GM18861 (cell line): ENCODE results near the gene CEP85.
"Not testable (repeated sequence)": the region's sequence is repeated elsewhere in the genome, so short reads cannot be mapped to it uniquely, and the experiment has no call there.

Source experiments
- ATAC-seq: cut with Tn5 transposase; IDR thresholded peaks from one replicate; pipeline ENCODE4 v1.9.1; 2021; ENCODE audit not compliant: unreplicated experiment

The CEP85 gene

GRCh38 chr1:26220199-26220912 lies 13.6 kb upstream of the CEP85 start:
- no peak for ATAC-seq

GRCh38 chr1:26221094-26221493 lies 12.9 kb upstream of the CEP85 start:
- no peak for ATAC-seq

DNA sequence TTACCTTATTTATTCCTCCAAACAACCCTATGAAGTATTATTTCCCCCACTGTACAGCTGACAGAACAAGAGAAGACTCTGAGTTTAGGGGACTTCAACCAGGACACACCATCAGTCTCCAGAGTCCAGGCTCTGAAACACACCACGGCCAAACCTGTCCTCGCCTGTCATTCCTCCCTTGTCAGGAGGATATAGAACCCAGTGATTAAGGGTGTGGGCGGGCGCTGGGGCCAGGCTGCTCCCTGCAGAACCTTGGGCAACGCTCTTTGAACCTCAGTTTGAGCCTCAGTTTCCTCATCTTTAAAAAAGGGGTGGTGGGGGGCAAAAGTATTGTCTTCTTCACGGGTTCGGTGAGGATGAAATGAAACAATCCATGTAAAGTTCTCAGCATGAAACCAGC lies 9.4 kb upstream of the CEP85 start:
- no peak for ATAC-seq

GRCh38 chr1:26225033-26225831 lies 8.8 kb upstream of the CEP85 start:
- ATAC-seq, result no peak

GRCh38 chr1:26230682-26231081 lies 3.3 kb upstream of the CEP85 start:
- ATAC-seq, result not testable (repeated sequence)

DNA sequence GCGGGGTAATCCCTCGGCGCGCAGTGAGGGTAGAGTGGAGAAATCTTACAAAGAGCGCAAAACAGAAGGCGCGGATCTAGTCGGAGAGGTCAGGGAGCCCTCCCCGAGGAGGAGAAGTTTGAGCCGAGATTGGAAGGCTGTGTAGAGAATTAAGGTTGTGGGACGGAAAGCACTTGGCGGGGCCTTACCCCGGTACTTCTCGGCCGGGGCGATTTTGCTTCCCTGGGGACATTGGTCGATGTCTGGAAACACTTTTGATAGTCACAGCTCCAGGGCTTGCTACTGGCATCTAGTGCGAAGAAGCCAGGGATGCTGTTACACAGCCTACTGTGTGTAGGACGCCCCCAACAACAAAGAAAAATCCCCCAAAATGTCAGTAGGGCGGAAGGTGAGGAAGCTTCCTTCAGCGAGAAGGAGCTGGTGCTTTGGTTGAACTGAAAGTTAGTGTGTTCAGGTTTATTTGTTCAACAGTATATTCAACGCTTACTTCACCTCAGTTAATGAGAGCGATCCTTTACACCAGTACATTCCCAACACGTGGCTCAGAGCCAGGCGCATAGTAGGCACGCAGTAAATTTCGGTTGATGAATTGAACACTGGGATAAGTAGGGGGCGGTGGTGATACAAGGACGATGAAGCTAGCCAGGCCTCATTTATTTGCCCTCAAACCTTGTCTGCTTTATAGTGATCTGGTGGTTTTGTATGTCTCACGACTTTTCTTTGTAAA lies 807 bp downstream of the CEP85 start:
- ATAC-seq, result no peak

DNA sequence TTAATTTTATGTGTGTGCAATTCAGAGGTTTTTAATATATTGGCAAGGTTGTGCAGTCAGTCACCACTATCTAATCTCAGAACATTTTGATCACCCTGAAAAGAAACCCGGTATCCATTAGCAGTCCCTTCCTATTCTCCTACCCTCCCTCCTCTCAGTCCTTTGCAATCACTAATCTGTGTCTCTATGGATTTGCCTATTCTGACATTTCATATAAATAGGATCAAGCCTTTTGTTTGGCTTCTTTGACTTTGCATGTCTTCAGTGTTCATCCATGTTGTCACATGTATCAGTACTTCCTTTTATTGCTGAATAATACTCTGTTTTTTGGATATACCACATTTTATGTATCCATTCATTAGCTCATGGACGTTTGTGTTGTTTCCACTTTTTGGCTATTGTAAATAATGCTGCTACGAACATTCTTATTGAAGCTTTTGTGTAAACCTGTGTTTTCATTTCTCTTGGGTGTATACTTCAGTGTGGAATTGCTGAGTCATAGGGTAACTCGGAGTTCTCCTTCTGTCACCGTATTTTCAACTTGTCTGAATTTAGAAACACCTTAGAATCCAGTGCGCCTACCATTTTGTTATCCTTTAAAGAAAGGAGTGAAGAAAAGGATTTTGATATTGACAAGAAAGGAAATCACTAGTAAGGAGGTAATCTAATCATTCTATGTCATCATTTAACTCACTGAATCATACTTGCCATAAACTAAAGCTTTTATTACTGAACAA lies 3.4 kb downstream of the CEP85 start:
- no peak for ATAC-seq

- ATAC-seq, result no peak
These were observed 5.9 kb downstream of the CEP85 start for GRCh38 chr1:26239936-26240335.

- ATAC-seq, result no peak
These were observed 18.7 kb downstream of the CEP85 start for GRCh38 chr1:26252718-26253117.

- no peak for ATAC-seq
These were observed 20.4 kb downstream of the CEP85 start for GRCh38 chr1:26254404-26254803.

- ATAC-seq, result no peak
These were observed 23.2 kb downstream of the CEP85 start for GRCh38 chr1:26257222-26257621.

DNA sequence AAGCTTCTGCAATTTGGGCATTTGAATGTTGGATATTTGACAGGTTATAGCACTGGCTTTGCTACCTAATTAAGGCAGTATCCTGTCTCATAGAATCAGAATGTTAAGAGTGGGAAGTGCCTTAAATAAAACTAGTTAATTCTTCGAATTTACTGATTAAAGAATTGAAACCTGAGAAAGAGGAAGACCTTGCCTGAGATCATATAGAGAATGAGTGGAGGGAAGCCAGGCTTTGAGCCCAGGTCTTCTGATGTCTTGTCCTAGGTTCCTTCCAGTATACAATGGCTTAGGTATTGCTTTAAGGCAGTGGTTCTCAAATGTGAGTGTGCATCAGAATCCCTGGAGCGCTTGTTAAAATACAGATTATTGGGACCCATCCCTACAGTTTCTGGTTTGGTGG lies 25.0 kb downstream of the CEP85 start:
- no peak for ATAC-seq

DNA sequence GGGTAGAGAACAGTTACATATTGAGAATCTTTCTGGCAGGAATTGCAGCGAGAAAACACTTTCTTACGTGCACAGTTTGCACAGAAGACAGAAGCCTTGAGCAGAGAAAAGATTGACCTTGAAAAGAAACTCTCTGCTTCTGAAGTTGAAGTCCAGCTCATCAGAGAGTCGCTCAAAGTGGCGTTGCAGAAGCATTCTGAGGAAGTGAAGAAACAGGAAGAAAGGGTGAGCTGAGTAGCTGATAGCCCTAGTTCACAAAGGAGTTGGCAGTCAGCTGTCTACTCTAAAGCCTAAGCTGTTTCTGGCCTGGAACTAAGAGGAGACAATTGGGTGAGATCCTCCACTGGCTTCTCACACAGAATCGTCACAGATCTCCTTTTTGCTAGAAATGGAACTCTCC lies 25.6 kb downstream of the CEP85 start:
- no peak for ATAC-seq

GRCh38 chr1:26263212-26263611 lies 29.2 kb downstream of the CEP85 start:
- no peak for ATAC-seq

- no peak for ATAC-seq
These were observed 31.4 kb downstream of the CEP85 start for GRCh38 chr1:26265405-26265804.

DNA sequence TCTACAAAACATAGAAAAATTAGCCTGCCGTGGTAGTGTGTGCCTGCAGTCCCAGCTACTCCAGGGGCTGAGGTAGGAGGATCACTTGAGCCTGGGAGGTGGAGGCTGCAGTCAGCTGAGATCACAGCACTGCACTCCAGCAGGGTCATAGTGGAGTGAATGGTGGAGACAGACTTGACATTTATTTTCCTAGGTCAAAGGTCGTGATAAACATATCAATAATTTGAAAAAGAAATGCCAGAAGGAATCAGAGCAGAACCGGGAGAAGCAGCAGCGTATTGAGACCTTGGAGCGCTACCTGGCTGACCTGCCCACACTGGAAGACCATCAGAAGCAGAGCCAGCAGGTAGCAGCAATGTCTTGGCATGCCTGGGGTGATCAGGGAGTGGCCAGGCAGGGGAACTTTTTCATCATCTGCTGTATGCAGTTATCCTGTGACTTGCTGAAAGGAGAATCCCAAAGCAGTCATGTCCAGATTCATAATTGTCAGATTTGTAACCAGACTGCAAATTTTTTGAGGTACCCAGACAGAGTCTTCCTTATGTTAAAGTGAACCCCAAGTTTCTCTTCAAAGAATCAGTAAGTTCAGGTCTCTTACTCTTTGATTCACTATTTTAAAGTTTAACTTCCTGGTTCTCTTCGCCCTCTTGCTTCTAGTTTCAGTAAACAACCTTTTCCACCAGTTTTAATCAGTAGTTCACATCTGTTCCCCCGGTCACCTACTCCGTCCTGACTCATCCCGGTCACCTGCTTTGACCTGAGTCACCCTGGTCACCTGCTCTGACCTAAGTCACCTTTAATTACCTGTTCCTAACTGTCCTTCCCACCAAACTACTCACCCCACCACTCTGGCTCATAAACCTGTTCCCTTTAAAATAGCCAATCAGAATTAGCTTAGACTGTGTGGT lies 34.5 kb downstream of the CEP85 start:
- no peak for ATAC-seq

GRCh38 chr1:26269198-26269550 lies 35.2 kb downstream of the CEP85 start:
- no peak for ATAC-seq

- ATAC-seq, result no peak
These were observed 40.9 kb downstream of the CEP85 start for GRCh38 chr1:26274801-26275425.

GRCh38 chr1:26275580-26276431 lies 41.8 kb downstream of the CEP85 start:
- no peak for ATAC-seq
